ENCODE results near the gene AP3D1. TPM values are rescaled to one million over a fixed set of nuclear protein-coding genes. Genes with fewer than 3 reads are reported as not detected.
A peak's percentile ranks its signal among the peaks of the same experiment; 100 is the strongest.

AP3D1 gene
- total RNA-seq, 1 donor from 2014 or later: 162 TPM

DNA sequence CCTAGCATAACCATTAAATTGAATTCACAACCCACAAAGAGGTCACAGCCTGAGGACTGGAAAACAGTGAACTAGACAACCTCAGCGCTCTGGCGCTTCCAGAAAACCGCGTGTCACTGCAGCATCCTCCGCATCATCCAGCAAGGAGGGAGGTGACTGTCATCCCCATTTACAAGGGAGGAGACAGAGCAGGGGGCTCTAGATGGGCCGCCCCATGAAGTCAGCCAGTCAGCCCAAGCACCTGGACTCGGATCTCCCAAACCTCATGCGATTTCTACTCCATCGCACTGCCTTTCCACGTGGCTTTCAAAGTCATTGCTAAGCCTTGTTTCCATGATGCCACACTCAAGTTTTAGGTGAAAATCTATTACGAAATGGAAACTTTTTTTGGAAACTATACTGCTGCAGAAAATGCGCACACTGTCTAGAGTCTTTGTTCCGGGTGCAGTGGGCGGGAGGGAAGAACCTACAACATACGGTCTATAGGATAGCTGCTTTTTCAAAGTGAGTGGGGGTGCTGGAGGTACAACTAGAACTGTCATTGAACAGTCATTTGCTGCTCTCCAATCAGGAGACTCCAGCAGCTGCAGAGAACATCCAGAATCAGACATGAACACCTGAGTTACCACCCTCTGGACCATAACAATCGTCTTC is 2.8 kb downstream of the AP3D1 start:
- Mint-ChIP-seq H3K4me3 (ENCODE audit: unreplicated experiment) (peak overlapping the region; percentile 92), H3K27me3 (ENCODE audit: low read depth, unreplicated experiment) (no peaks in the 10 kb centered on the region), H3K27ac (ENCODE audit: unreplicated experiment) (no peak overlapping the region), H3K9me3 (ENCODE audit: unreplicated experiment) (no peaks in the 10 kb centered on the region), H3K36me3 (ENCODE audit: low read depth, unreplicated experiment) (peaks cover 4% of the 10 kb centered on the region), H3K4me1 (ENCODE audit: low read depth, unreplicated experiment) (peaks cover 20% of the 10 kb centered on the region)
- FAIRE-seq (no peak), DNase-seq (ENCODE audit: low read depth) (no peak)
- Histone ChIP-seq H3K27ac (ENCODE audit: low read depth, low read length) (no peak overlapping the region), H3K9ac (ENCODE audit: low read length) (no peak overlapping the region), H3K79me2 (ENCODE audit: insufficient read depth, low read length) (peaks cover 76% of the 10 kb centered on the region), H3K4me1 (ENCODE audit: insufficient read depth, low read length) (peaks cover 17% of the 10 kb centered on the region), H3K9me3 (ENCODE audit: insufficient read depth, low read depth, low read length) (no peaks in the 10 kb centered on the region), H4K20me1 (ENCODE audit: insufficient read depth, low read length) (peaks cover 71% of the 10 kb centered on the region), H3K4me2 (ENCODE audit: low read length) (peak overlapping the region; percentile 23), H3K4me3 (ENCODE audit: insufficient read depth, low read depth, low read length) (no peak overlapping the region), H3K27me3 (ENCODE audit: insufficient read depth, low read length) (no peaks in the 10 kb centered on the region), H2AFZ (ENCODE audit: low read depth, low read length) (no peak overlapping the region), H3K36me3 (ENCODE audit: insufficient read depth, low read length) (peaks cover 2% of the 10 kb centered on the region)
- no peak for TF ChIP-seq EZH2 (IDR thresholded peaks at IDR 0.05; ENCODE audit: insufficient read depth, low read length)
- TF ChIP-seq, protein P1, sequence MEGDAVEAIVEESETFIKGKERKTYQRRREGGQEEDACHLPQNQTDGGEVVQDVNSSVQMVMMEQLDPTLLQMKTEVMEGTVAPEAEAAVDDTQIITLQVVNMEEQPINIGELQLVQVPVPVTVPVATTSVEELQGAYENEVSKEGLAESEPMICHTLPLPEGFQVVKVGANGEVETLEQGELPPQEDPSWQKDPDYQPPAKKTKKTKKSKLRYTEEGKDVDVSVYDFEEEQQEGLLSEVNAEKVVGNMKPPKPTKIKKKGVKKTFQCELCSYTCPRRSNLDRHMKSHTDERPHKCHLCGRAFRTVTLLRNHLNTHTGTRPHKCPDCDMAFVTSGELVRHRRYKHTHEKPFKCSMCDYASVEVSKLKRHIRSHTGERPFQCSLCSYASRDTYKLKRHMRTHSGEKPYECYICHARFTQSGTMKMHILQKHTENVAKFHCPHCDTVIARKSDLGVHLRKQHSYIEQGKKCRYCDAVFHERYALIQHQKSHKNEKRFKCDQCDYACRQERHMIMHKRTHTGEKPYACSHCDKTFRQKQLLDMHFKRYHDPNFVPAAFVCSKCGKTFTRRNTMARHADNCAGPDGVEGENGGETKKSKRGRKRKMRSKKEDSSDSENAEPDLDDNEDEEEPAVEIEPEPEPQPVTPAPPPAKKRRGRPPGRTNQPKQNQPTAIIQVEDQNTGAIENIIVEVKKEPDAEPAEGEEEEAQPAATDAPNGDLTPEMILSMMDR (IDR thresholded peaks at IDR 0.05; ENCODE audit: insufficient read depth, low read depth, low read length): no peak

DNA sequence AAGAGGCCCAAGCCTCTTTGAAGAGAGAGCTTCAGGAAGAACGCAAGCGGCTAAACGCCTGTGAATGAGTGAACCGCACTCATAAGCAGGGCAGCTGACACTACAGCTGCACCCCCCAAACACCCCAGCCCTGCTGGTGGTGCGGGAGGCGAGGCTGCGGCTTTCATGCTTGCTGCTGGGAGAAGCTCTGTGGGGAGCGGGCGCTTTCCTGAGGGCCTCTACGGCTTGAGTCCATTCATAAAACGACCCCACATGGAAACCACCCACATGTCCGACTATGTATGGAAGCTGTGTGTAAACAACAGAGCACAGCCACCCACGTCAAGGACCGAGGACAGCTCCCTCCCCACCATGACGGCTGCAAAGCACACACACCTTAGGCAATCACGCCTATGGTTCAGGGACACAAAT is 5.5 kb downstream of the AP3D1 start:
- no peak overlapping the region for H2AFZ ChIP-seq (ENCODE audit: low read depth, low read length)
- H3K36me3 ChIP-seq (ENCODE audit: insufficient read depth, low read length): peaks cover 2% of the 10 kb centered on the region
- TF ChIP-seq EZH2 (IDR thresholded peaks at IDR 0.05; ENCODE audit: insufficient read depth, low read length): no peak
- TF ChIP-seq, protein P1 (IDR thresholded peaks at IDR 0.05; ENCODE audit: insufficient read depth, low read depth, low read length): no peak
- H3K9ac ChIP-seq (ENCODE audit: low read length): no peak overlapping the region
- H3K4me1 ChIP-seq (ENCODE audit: insufficient read depth, low read length): peaks cover 12% of the 10 kb centered on the region
- Mint-ChIP-seq H3K27ac (ENCODE audit: unreplicated experiment) (no peak overlapping the region), H3K27me3 (ENCODE audit: low read depth, unreplicated experiment) (no peaks in the 10 kb centered on the region), H3K4me1 (ENCODE audit: low read depth, unreplicated experiment) (peaks cover 20% of the 10 kb centered on the region), H3K9me3 (ENCODE audit: unreplicated experiment) (no peaks in the 10 kb centered on the region), H3K36me3 (ENCODE audit: low read depth, unreplicated experiment) (peaks cover 4% of the 10 kb centered on the region), H3K4me3 (ENCODE audit: unreplicated experiment) (no peak overlapping the region)
- no peak overlapping the region for H3K4me3 ChIP-seq (ENCODE audit: insufficient read depth, low read depth, low read length)
- H4K20me1 ChIP-seq (ENCODE audit: insufficient read depth, low read length): peaks cover 96% of the 10 kb centered on the region
- DNase-seq (ENCODE audit: low read depth) (no peak), FAIRE-seq (no peak)
- no peaks in the 10 kb centered on the region for H3K27me3 ChIP-seq (ENCODE audit: insufficient read depth, low read length)
- no peak overlapping the region for H3K27ac ChIP-seq (ENCODE audit: low read depth, low read length)
- peaks cover 98% of the 10 kb centered on the region for H3K79me2 ChIP-seq (ENCODE audit: insufficient read depth, low read length)
- no peaks in the 10 kb centered on the region for H3K9me3 ChIP-seq (ENCODE audit: insufficient read depth, low read depth, low read length)
- peak overlapping the region; percentile 10 for H3K4me2 ChIP-seq (ENCODE audit: low read length)

DNA sequence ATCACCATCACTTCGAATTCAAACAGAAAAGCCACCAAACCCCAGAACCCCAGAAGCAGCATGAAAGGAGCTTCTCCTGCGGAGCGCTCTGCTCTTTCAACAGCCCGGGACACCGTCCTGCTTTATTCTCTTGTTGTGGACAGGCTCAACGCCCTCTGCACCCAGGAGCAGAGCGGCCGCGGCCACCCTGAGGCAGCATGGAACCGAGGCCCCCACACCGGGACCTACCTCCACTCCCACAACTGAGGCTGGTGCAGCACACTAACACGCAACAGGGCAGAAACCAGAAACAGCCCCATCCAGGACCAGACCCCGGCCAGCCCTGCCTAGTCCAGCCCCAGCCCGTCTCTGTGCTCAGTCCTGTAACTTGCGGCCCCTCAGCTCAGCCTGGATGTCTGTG is 7.2 kb downstream of the AP3D1 start:
- no peaks in the 10 kb centered on the region for H3K9me3 Mint-ChIP-seq (ENCODE audit: unreplicated experiment)
- TF ChIP-seq EZH2 (IDR thresholded peaks at IDR 0.05; ENCODE audit: insufficient read depth, low read length): no peak
- TF ChIP-seq, protein P1 (IDR thresholded peaks at IDR 0.05; ENCODE audit: insufficient read depth, low read depth, low read length): no peak
- no peak overlapping the region for H3K9ac ChIP-seq (ENCODE audit: low read length)
- FAIRE-seq (no peak), DNase-seq (ENCODE audit: low read depth) (no peak)
- H3K9me3 ChIP-seq (ENCODE audit: insufficient read depth, low read depth, low read length): no peaks in the 10 kb centered on the region
- peaks cover 96% of the 10 kb centered on the region for H4K20me1 ChIP-seq (ENCODE audit: insufficient read depth, low read length)
- no peaks in the 10 kb centered on the region for H3K27me3 ChIP-seq (ENCODE audit: insufficient read depth, low read length)
- H3K4me3 ChIP-seq (ENCODE audit: insufficient read depth, low read depth, low read length): no peak overlapping the region
- H3K4me3 Mint-ChIP-seq (ENCODE audit: unreplicated experiment): peak overlapping the region; percentile 14
- H3K27ac ChIP-seq (ENCODE audit: low read depth, low read length): no peak overlapping the region
- no peaks in the 10 kb centered on the region for H3K27me3 Mint-ChIP-seq (ENCODE audit: low read depth, unreplicated experiment)
- H3K27ac Mint-ChIP-seq (ENCODE audit: unreplicated experiment): no peak overlapping the region
- H3K36me3 ChIP-seq (ENCODE audit: insufficient read depth, low read length): peaks cover 4% of the 10 kb centered on the region
- H3K36me3 Mint-ChIP-seq (ENCODE audit: low read depth, unreplicated experiment): peaks cover 1% of the 10 kb centered on the region
- H3K79me2 ChIP-seq (ENCODE audit: insufficient read depth, low read length): peaks cover 98% of the 10 kb centered on the region
- H2AFZ ChIP-seq (ENCODE audit: low read depth, low read length): no peak overlapping the region
- H3K4me1 ChIP-seq (ENCODE audit: insufficient read depth, low read length): peaks cover 5% of the 10 kb centered on the region
- peaks cover 14% of the 10 kb centered on the region for H3K4me1 Mint-ChIP-seq (ENCODE audit: low read depth, unreplicated experiment)
- no peak overlapping the region for H3K4me2 ChIP-seq (ENCODE audit: low read length)

Measured in astrocyte (in vitro differentiated cells and primary cell).